Measurements from ENCODE around the gene TBC1D1.

The TBC1D1 gene, protein sequence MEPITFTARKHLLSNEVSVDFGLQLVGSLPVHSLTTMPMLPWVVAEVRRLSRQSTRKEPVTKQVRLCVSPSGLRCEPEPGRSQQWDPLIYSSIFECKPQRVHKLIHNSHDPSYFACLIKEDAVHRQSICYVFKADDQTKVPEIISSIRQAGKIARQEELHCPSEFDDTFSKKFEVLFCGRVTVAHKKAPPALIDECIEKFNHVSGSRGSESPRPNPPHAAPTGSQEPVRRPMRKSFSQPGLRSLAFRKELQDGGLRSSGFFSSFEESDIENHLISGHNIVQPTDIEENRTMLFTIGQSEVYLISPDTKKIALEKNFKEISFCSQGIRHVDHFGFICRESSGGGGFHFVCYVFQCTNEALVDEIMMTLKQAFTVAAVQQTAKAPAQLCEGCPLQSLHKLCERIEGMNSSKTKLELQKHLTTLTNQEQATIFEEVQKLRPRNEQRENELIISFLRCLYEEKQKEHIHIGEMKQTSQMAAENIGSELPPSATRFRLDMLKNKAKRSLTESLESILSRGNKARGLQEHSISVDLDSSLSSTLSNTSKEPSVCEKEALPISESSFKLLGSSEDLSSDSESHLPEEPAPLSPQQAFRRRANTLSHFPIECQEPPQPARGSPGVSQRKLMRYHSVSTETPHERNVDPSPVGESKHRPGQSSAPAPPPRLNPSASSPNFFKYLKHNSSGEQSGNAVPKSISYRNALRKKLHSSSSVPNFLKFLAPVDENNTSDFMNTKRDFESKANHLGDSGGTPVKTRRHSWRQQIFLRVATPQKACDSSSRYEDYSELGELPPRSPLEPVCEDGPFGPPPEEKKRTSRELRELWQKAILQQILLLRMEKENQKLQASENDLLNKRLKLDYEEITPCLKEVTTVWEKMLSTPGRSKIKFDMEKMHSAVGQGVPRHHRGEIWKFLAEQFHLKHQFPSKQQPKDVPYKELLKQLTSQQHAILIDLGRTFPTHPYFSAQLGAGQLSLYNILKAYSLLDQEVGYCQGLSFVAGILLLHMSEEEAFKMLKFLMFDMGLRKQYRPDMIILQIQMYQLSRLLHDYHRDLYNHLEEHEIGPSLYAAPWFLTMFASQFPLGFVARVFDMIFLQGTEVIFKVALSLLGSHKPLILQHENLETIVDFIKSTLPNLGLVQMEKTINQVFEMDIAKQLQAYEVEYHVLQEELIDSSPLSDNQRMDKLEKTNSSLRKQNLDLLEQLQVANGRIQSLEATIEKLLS (N-terminal part only)

DNA sequence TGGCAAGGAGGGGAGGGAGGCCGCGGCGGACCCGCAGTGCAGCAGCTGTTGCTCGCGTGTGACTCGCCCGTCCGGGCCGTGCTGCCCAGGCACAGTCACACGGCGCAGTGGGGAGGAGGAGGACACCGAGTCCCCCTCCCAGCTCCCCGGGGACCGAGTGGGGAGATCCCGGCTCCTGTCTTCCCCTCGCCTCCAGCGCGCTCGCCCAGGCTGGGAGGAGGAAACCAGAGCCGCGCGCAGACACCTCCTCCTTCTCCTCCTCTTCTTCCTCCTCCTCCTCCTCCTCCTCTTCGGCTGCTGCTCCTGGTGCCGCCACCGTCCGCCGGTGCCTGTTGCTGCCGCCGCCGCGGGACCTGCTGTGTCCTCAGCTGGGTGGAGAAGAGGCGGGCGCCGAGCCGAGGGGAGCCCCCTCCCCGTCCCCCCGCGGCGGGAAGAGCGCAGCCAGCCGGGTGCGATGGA lies at the start of gene TBC1D1:
TBC1D1 (plus strand) TSS at position 284 of the 459 bp plus-strand sequence. CDS start 11,012 bp downstream, outside the sequence.
- TF ChIP-seq ZNF514 (tag by site-specific recombination; IDR thresholded peaks at IDR 0.05) (no peak), SP3 (tag by site-specific recombination; IDR thresholded peaks at IDR 0.05) (peak; percentile 36; the same call in 1 of the 2 replicates), EGR2 (tag by site-specific recombination; IDR thresholded peaks at IDR 0.05; ENCODE audit: low read depth) (peak; percentile 72; the same call in 1 of the 2 replicates), SCRT2 (tag by site-specific recombination; IDR thresholded peaks at IDR 0.05) (peak; percentile 90), ZNF623 (tag by site-specific recombination; IDR thresholded peaks at IDR 0.05) (no peak), ZFHX2 (tag by site-specific recombination; conservative IDR thresholded peaks at IDR 0.05) (peak; percentile 53), ZNF529 (tag by site-specific recombination; IDR thresholded peaks at IDR 0.05; ENCODE audit: insufficient replicate concordance) (no peak), ZNF366 (tag by site-specific recombination; conservative IDR thresholded peaks at IDR 0.05) (peak; percentile 31; the same call in 1 of the 2 replicates), ZNF335 (tag by site-specific recombination; conservative IDR thresholded peaks at IDR 0.05) (0 out of 2 replicates have a peak, but pooled peaks have one; percentile 5), WT1 (tag by site-specific recombination; IDR thresholded peaks at IDR 0.05) (0 out of 2 replicates have a peak, but pooled peaks have one; percentile 11)
- TF ChIP-seq, protein P1, sequence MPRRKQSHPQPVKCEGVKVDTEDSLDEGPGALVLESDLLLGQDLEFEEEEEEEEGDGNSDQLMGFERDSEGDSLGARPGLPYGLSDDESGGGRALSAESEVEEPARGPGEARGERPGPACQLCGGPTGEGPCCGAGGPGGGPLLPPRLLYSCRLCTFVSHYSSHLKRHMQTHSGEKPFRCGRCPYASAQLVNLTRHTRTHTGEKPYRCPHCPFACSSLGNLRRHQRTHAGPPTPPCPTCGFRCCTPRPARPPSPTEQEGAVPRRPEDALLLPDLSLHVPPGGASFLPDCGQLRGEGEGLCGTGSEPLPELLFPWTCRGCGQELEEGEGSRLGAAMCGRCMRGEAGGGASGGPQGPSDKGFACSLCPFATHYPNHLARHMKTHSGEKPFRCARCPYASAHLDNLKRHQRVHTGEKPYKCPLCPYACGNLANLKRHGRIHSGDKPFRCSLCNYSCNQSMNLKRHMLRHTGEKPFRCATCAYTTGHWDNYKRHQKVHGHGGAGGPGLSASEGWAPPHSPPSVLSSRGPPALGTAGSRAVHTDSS (tag by site-specific recombination; IDR thresholded peaks at IDR 0.05): peak; percentile 91
- TF ChIP-seq, protein P2, sequence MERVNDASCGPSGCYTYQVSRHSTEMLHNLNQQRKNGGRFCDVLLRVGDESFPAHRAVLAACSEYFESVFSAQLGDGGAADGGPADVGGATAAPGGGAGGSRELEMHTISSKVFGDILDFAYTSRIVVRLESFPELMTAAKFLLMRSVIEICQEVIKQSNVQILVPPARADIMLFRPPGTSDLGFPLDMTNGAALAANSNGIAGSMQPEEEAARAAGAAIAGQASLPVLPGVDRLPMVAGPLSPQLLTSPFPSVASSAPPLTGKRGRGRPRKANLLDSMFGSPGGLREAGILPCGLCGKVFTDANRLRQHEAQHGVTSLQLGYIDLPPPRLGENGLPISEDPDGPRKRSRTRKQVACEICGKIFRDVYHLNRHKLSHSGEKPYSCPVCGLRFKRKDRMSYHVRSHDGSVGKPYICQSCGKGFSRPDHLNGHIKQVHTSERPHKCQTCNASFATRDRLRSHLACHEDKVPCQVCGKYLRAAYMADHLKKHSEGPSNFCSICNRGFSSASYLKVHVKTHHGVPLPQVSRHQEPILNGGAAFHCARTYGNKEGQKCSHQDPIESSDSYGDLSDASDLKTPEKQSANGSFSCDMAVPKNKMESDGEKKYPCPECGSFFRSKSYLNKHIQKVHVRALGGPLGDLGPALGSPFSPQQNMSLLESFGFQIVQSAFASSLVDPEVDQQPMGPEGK (tag by site-specific recombination; IDR thresholded peaks at IDR 0.05): peak; percentile 29; the same call in 1 of the 2 replicates
- TF ChIP-seq, protein P3, sequence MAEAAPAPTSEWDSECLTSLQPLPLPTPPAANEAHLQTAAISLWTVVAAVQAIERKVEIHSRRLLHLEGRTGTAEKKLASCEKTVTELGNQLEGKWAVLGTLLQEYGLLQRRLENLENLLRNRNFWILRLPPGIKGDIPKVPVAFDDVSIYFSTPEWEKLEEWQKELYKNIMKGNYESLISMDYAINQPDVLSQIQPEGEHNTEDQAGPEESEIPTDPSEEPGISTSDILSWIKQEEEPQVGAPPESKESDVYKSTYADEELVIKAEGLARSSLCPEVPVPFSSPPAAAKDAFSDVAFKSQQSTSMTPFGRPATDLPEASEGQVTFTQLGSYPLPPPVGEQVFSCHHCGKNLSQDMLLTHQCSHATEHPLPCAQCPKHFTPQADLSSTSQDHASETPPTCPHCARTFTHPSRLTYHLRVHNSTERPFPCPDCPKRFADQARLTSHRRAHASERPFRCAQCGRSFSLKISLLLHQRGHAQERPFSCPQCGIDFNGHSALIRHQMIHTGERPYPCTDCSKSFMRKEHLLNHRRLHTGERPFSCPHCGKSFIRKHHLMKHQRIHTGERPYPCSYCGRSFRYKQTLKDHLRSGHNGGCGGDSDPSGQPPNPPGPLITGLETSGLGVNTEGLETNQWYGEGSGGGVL (tag by site-specific recombination; IDR thresholded peaks at IDR 0.05): peak; percentile 58
- Histone ChIP-seq H3K27ac (ENCODE audit: extremely low read depth, low read depth, low read length) (peak within 1 kb of the TSS; percentile 58; the same call in 1 of the 2 replicates), H3K36me3 (ENCODE audit: control insufficient read depth in 2 of 2, insufficient read depth in 1 of 2, low read length in 2 of 2) (no peaks in the 10 kb centered on the region), H3K4me3 (ENCODE audit: low read depth, low read length) (peak within 1 kb of the TSS; percentile 64), H3K4me1 (ENCODE audit: control insufficient read depth, insufficient read depth, low read length) (no peaks in the 10 kb centered on the region), H3K9me3 (ENCODE audit: control insufficient read depth, insufficient read depth, low read depth, low read length) (no peaks in the 10 kb centered on the region)
- CTCF ChIA-PET: no interaction called here
- POLR2A ChIA-PET: interaction anchor here (1.7 kb wide), 1 partner anchor 64 kb away, joined by 10 read pairs; the partner anchor contains the start of gene PGM2

DNA sequence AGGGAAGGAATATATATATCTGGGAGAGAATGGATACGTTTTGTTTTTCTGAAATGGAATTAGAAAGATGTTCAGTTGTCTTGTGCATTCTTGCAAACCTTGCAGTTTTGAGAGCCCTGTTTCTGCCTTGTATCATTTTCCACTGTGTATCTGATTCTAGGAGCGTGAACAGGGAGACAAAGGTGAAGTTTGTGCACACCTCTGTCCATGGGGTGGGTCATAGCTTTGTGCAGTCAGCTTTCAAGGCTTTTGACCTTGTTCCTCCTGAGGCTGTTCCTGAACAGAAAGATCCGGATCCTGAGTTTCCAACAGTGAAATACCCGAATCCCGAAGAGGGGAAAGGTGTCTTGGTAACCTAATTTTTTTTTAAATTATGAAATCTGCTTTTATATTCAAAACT lies 46.7 kb upstream of the TBC1D1 start:
- Histone ChIP-seq H3K36me3 (ENCODE audit: control insufficient read depth in 2 of 2, insufficient read depth in 1 of 2, low read length in 2 of 2) (peaks cover 9 to 74% of the 10 kb centered on the region in 2 experiments; a peak in 2 of 3 replicates), H3K27ac (ENCODE audit: extremely low read depth, low read depth, low read length) (no peak overlapping the region), H3K4me3 (ENCODE audit: low read depth, low read length) (no peak overlapping the region), H3K4me1 (ENCODE audit: control insufficient read depth, insufficient read depth, low read length) (no peaks in the 10 kb centered on the region), H3K9me3 (ENCODE audit: control insufficient read depth, insufficient read depth, low read depth, low read length) (no peaks in the 10 kb centered on the region)
- POLR2A ChIA-PET: no interaction called here
- CTCF ChIA-PET: interaction anchor here (0.6 to 1.1 kb wide), 2 partner anchors 59 to 63 kb away, joined by 3 read pairs; no protein-coding TSS in a partner anchor
- TF ChIP-seq, protein P4, sequence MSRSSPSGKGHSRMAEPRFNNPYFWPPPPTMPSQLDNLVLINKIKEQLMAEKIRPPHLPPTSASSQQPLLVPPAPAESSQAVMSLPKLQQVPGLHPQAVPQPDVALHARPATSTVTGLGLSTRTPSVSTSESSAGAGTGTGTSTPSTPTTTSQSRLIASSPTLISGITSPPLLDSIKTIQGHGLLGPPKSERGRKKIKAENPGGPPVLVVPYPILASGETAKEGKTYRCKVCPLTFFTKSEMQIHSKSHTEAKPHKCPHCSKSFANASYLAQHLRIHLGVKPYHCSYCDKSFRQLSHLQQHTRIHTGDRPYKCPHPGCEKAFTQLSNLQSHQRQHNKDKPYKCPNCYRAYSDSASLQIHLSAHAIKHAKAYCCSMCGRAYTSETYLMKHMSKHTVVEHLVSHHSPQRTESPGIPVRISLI (tag by site-specific recombination; IDR thresholded peaks at IDR 0.05): no peak
- TF ChIP-seq ZNF292 (tag by site-specific recombination; IDR thresholded peaks at IDR 0.05; ENCODE audit: borderline replicate concordance, low read depth) (no peak), YY1 (tag by site-specific recombination; IDR thresholded peaks at IDR 0.05) (no peak), IKZF3 (tag by site-specific recombination; IDR thresholded peaks at IDR 0.05) (no peak), ZNF518A (tag by site-specific recombination; conservative IDR thresholded peaks at IDR 0.05; ENCODE audit: low read depth) (no peak)
